HEK293 (cell line): ENCODE data around the gene LPGAT1.

Experiments used
- CTCF ChIA-PET: fragments of 350-600 bp; formaldehyde crosslinking; extraction: SDS; loops from one replicate; lab custom pipeline; 2021; ENCODE audit warnings: antibody characterized with exemption; lab: Yijun Ruan, JAX
- POLR2A ChIA-PET: fragments of 300-600 bp; formaldehyde crosslinking; extraction: SDS; loops from one replicate; lab custom pipeline; 2020; ENCODE audit warnings: antibody characterized with exemption, inconsistent platforms; lab: Yijun Ruan, JAX
- H3K27ac ChIP-seq: fragments of 200-500 bp; sonication (Bioruptor generic); 2 replicates; pipeline ENCODE4 v1.5.1; 2014; ENCODE audit warnings: low read depth, low read length, control low read depth, inconsistent platforms; ENCODE audit errors: extremely low read depth
- H3K36me3 ChIP-seq, 2 experiments: fragments of 200-500 bp in 1 of 2; sonication (Bioruptor generic) in 1 of 2; 1 replicate in 1 of 2; 2 replicates in 1 of 2; pipeline ENCODE4 v1.5.1; 2014 to 2017; ENCODE audit warnings: inconsistent platforms in 2 of 2, low read length in 2 of 2; ENCODE audit not compliant: control insufficient read depth in 2 of 2, insufficient read depth in 1 of 2
- H3K4me1 ChIP-seq: fragments of 200-500 bp; sonication (Bioruptor generic); 2 replicates; pipeline ENCODE4 v1.5.1; 2014; ENCODE audit warnings: mild to moderate bottlenecking, low read length, inconsistent platforms; ENCODE audit not compliant: control insufficient read depth, insufficient read depth
- H3K4me3 ChIP-seq: 2 replicates; pipeline ENCODE4 v1.5.1; 2011; ENCODE audit warnings: low read depth, mild to moderate bottlenecking, control low read depth, low read length, moderate library complexity
- H3K9me3 ChIP-seq: fragments of 200-500 bp; sonication (Bioruptor generic); 2 replicates; pipeline ENCODE4 v1.5.1; 2014; ENCODE audit warnings: low read depth, low read length, inconsistent platforms; ENCODE audit not compliant: control insufficient read depth, insufficient read depth
- ATF2 ChIP-seq: fragments of 450-650 bp; formaldehyde crosslinking; IDR thresholded peaks from 2 replicates; pipeline ENCODE4 v1.5.1; 2016; ENCODE audit warnings: missing biosample characterization, missing genetic modification characterization, low read depth
- BCL11B ChIP-seq: fragments of 450-650 bp; formaldehyde crosslinking; IDR thresholded peaks from 2 replicates; pipeline ENCODE4 v1.5.1; 2016; ENCODE audit warnings: low read depth, missing biosample characterization, missing genetic modification characterization
- ELK4 ChIP-seq: IDR thresholded peaks from 2 replicates; pipeline ENCODE4 v1.6.1; 2011; ENCODE audit warnings: mild to moderate bottlenecking, low read depth, low read length, borderline replicate concordance
- GFI1B ChIP-seq: fragments of 450-650 bp; formaldehyde crosslinking; IDR thresholded peaks from 2 replicates; pipeline ENCODE4 v1.5.1; 2016; ENCODE audit warnings: missing biosample characterization, missing genetic modification characterization
- HOXC10 ChIP-seq: sonication (generic); formaldehyde crosslinking; IDR thresholded peaks from 2 replicates; pipeline ENCODE4 v1.8.1; 2023; ENCODE audit warnings: mild to moderate bottlenecking, missing genetic modification reagents
- TSHZ1 ChIP-seq: fragments of 450-650 bp; formaldehyde crosslinking; IDR thresholded peaks from 2 replicates; pipeline ENCODE4 v1.5.1; 2016; ENCODE audit warnings: missing biosample characterization, missing genetic modification characterization, borderline replicate concordance
- ZBTB6 ChIP-seq: fragments of 450-650 bp; formaldehyde crosslinking; IDR thresholded peaks from 2 replicates; pipeline ENCODE4 v1.5.1; 2017; ENCODE audit warnings: missing biosample characterization, missing genetic modification characterization
- ZNF138 ChIP-seq: fragments of 450-650 bp; formaldehyde crosslinking; IDR thresholded peaks from 2 replicates; pipeline ENCODE4 v1.5.1; 2016; ENCODE audit warnings: missing biosample characterization, missing genetic modification characterization, borderline replicate concordance
- ZNF146 ChIP-seq: fragments of 450-650 bp; formaldehyde crosslinking; IDR thresholded peaks from 2 replicates; pipeline ENCODE4 v1.5.1; 2016; ENCODE audit warnings: missing biosample characterization, missing genetic modification characterization
- ZNF155 ChIP-seq: fragments of 450-650 bp; formaldehyde crosslinking; IDR thresholded peaks from 2 replicates; pipeline ENCODE4 v1.5.1; 2016; ENCODE audit warnings: missing biosample characterization, missing genetic modification characterization
- ZNF398 ChIP-seq: fragments of 450-650 bp; formaldehyde crosslinking; IDR thresholded peaks from 2 replicates; pipeline ENCODE4 v1.5.1; 2017; ENCODE audit warnings: missing biosample characterization, missing genetic modification characterization
- ZNF449 ChIP-seq: fragments of 450-650 bp; formaldehyde crosslinking; IDR thresholded peaks from 2 replicates; pipeline ENCODE4 v1.5.1; 2017; ENCODE audit warnings: missing biosample characterization, mild to moderate bottlenecking, missing genetic modification characterization, moderate library complexity
- ZNF623 ChIP-seq: fragments of 450-650 bp; formaldehyde crosslinking; IDR thresholded peaks from 2 replicates; pipeline ENCODE4 v1.5.1; 2016; ENCODE audit warnings: missing biosample characterization, missing genetic modification characterization
- ZNF658 ChIP-seq: fragments of 450-650 bp; formaldehyde crosslinking; IDR thresholded peaks from 2 replicates; pipeline ENCODE4; 2016; ENCODE audit warnings: missing biosample characterization, missing genetic modification characterization
- ZNF660 ChIP-seq: fragments of 450-650 bp; IDR thresholded peaks from 2 replicates; pipeline ENCODE4 v1.5.1; 2018; ENCODE audit warnings: missing biosample characterization, mild to moderate bottlenecking, missing genetic modification characterization
- ZNF776 ChIP-seq: fragments of 450-650 bp; formaldehyde crosslinking; IDR thresholded peaks from 2 replicates; pipeline ENCODE4 v1.5.0; 2017; ENCODE audit warnings: missing biosample characterization, missing genetic modification characterization, borderline replicate concordance
- ZNF830 ChIP-seq: fragments of 450-650 bp; IDR thresholded peaks from 2 replicates; pipeline ENCODE4 v1.5.0; 2018; ENCODE audit warnings: missing biosample characterization, missing genetic modification characterization, low read depth, mild to moderate bottlenecking, moderate library complexity
- ZSCAN23 ChIP-seq: fragments of 450-650 bp; formaldehyde crosslinking; IDR thresholded peaks from 2 replicates; pipeline ENCODE4 v1.5.1; 2016; ENCODE audit warnings: missing biosample characterization, missing genetic modification characterization

Gene LPGAT1

GRCh38 chr1:211741116-211741515, 89.4 kb downstream of the LPGAT1 start (continued):
- TF ChIP-seq ZNF398 (tag by site-specific recombination) (no peak), GFI1B (tag by site-specific recombination) (no peak), ZNF449 (tag by site-specific recombination) (no peak), ZNF658 (tag by site-specific recombination) (no peak)

GRCh38 chr1:211739671-211740411, 90.7 kb downstream of the LPGAT1 start:
- TF ChIP-seq ZNF660 (tag by site-specific recombination) (no peak), ZNF623 (tag by site-specific recombination) (no peak), ZNF146 (no peak), HOXC10 (no peak), ZNF776 (tag by site-specific recombination) (no peak), ZSCAN23 (tag by site-specific recombination) (no peak), ELK4 (no peak), ZNF155 (tag by site-specific recombination) (no peak), ATF2 (tag by site-specific recombination) (no peak), ZBTB6 (tag by site-specific recombination) (no peak), TSHZ1 (tag by site-specific recombination) (no peak), ZNF138 (tag by site-specific recombination) (no peak), ZNF830 (tag by site-specific recombination) (no peak), BCL11B (tag by site-specific recombination) (no peak)
- TF ChIP-seq, all 188 proteins: peak for 0
- H3K4me1 ChIP-seq: peaks cover 6% of the 10 kb centered on the region
- no peak overlapping the region for H3K27ac ChIP-seq
- H3K4me3 ChIP-seq: no peak overlapping the region
- CTCF ChIA-PET: interaction anchor here (0.6 to 1.5 kb wide), 5 partner anchors 41 to 612 kb away, joined by 3 to 6 read pairs (median 4); partner anchors contain the start of genes DTL and INTS7
- no peaks in the 10 kb centered on the region for H3K36me3 ChIP-seq
- no peaks in the 10 kb centered on the region for H3K9me3 ChIP-seq
- POLR2A ChIA-PET: no interaction called here
